ENCODE measurements around the gene ZBP1. TPM values are rescaled to one million over a fixed set of nuclear protein-coding genes. Genes with fewer than 3 reads are reported as not detected.

Gene ZBP1
- total RNA-seq, 3 donors from 2014 or later, result 0.73 to 2.4 TPM; not detected in 1

GRCh38 chr20:57558614-57559288 lies 61.5 kb downstream of the ZBP1 start:
- TF ChIP-seq POLR2A (IDR thresholded peaks at IDR 0.05), result no peak
- TF ChIP-seq POLR2AphosphoS5 (IDR thresholded peaks at IDR 0.05), result no peak
- TF ChIP-seq CTCF (IDR thresholded peaks at IDR 0.05), result no peak
- H3K4me1 ChIP-seq, result no peaks in the 10 kb centered on the region
- no peak for DNase-seq (ENCODE audit: low spot score in 2 of 2)
- H3K4me3 ChIP-seq, result no peak overlapping the region
- peaks cover 0 to 21% of the 10 kb centered on the region in 2 donors for H3K27me3 ChIP-seq
- H3K27ac ChIP-seq, result no peak overlapping the region
- no peaks in the 10 kb centered on the region for H3K36me3 ChIP-seq
- intact Hi-C loops (cut with DNase I; ENCODE audit: low total_unique reads), result loop anchor here (5.0 kb wide), 1 partner anchor 1226 kb away; no protein-coding TSS in a partner anchor
- no peaks in the 10 kb centered on the region for H3K9me3 ChIP-seq

- intact Hi-C loops (cut with DNase I; ENCODE audit: low total_unique reads), result loop anchor here (5.0 kb wide), 1 partner anchor 1226 kb away; no protein-coding TSS in a partner anchor
- peaks cover 0 to 21% of the 10 kb centered on the region in 2 donors for H3K27me3 ChIP-seq
- TF ChIP-seq POLR2A (IDR thresholded peaks at IDR 0.05), result no peak
- TF ChIP-seq CTCF (IDR thresholded peaks at IDR 0.05), result no peak
- no peak for TF ChIP-seq POLR2AphosphoS5 (IDR thresholded peaks at IDR 0.05)
- H3K4me1 ChIP-seq, result no peaks in the 10 kb centered on the region
- H3K4me3 ChIP-seq, result no peak overlapping the region
- no peak overlapping the region for H3K27ac ChIP-seq
- no peaks in the 10 kb centered on the region for H3K9me3 ChIP-seq
- no peak for DNase-seq (ENCODE audit: low spot score in 2 of 2)
- no peaks in the 10 kb centered on the region for H3K36me3 ChIP-seq
Measured at GRCh38 chr20:57557926-57558613, 62.2 kb downstream of the ZBP1 start.

GRCh38 chr20:57556980-57557274 lies 63.3 kb downstream of the ZBP1 start:
- no peak for DNase-seq (ENCODE audit: low spot score in 2 of 2)
- intact Hi-C loops (cut with DNase I; ENCODE audit: low total_unique reads), result loop anchor here (5.0 kb wide), 1 partner anchor 1225 kb away; no protein-coding TSS in a partner anchor

GRCh38 chr20:57555457-57556184 lies 64.6 kb downstream of the ZBP1 start:
- Histone ChIP-seq H3K27me3 (peaks cover 0 to 21% of the 10 kb centered on the region in 2 donors), H3K4me3 (no peak overlapping the region), H3K27ac (no peak overlapping the region), H3K9me3 (no peaks in the 10 kb centered on the region), H3K4me1 (no peaks in the 10 kb centered on the region), H3K36me3 (no peaks in the 10 kb centered on the region)
- intact Hi-C loops (cut with DNase I; ENCODE audit: low total_unique reads), result loop anchor here (5.0 kb wide), 1 partner anchor 1223 kb away; no protein-coding TSS in a partner anchor
- TF ChIP-seq CTCF (IDR thresholded peaks at IDR 0.05) (no peak), POLR2AphosphoS5 (IDR thresholded peaks at IDR 0.05) (no peak), POLR2A (IDR thresholded peaks at IDR 0.05) (no peak)
- no peak for DNase-seq (ENCODE audit: low spot score in 2 of 2)

More at GRCh38 chr20:57556980-57557274, 63.3 kb downstream of the ZBP1 start:
- Histone ChIP-seq H3K27ac (no peak overlapping the region), H3K9me3 (no peaks in the 10 kb centered on the region), H3K4me1 (no peaks in the 10 kb centered on the region), H3K27me3 (peaks cover 0 to 21% of the 10 kb centered on the region in 2 donors), H3K36me3 (no peaks in the 10 kb centered on the region), H3K4me3 (no peak overlapping the region)
- TF ChIP-seq POLR2AphosphoS5 (IDR thresholded peaks at IDR 0.05) (no peak), CTCF (IDR thresholded peaks at IDR 0.05) (no peak), POLR2A (IDR thresholded peaks at IDR 0.05) (no peak)

Other genes starting within 250 kb of the ZBP1 start
- gene RBM38, start 229.0 kb downstream of the ZBP1 start, total RNA-seq, result 10 to 100 TPM in 2 of 3 donors, 1 to 10 TPM in 1; 5.1 to 13.5 (median 10.5) TPM
- not detected for gene CTCFL, start 95.3 kb downstream of the ZBP1 start, total RNA-seq
- 100 to 1,000 TPM in 1 of 3 donors, 10 to 100 TPM in 2; 27.2 to 252 (median 29.3) TPM for gene PCK1, start 59.3 kb downstream of the ZBP1 start, total RNA-seq
- 10 to 100 TPM in 2 of 3 donors, 1 to 10 TPM in 1; 9.2 to 13.2 (median 13.1) TPM for gene PMEPA1, start 89.6 kb upstream of the ZBP1 start, total RNA-seq

Data from breast epithelium (tissue), 4 donors.